NOMO-1 (cell line): ENCODE data around the gene TOMM6.
"Not testable (repeated sequence)": the region's sequence is repeated elsewhere in the genome, so short reads cannot be mapped to it uniquely, and the experiment has no call there.

Experiments
- DNase-seq, 2 experiments: peaks; one replicate each; lab custom pipeline; 2025; ENCODE audit not compliant: unreplicated experiment in 2 of 2; lab: John Stamatoyannopoulos, UW

Gene TOMM6

DNA sequence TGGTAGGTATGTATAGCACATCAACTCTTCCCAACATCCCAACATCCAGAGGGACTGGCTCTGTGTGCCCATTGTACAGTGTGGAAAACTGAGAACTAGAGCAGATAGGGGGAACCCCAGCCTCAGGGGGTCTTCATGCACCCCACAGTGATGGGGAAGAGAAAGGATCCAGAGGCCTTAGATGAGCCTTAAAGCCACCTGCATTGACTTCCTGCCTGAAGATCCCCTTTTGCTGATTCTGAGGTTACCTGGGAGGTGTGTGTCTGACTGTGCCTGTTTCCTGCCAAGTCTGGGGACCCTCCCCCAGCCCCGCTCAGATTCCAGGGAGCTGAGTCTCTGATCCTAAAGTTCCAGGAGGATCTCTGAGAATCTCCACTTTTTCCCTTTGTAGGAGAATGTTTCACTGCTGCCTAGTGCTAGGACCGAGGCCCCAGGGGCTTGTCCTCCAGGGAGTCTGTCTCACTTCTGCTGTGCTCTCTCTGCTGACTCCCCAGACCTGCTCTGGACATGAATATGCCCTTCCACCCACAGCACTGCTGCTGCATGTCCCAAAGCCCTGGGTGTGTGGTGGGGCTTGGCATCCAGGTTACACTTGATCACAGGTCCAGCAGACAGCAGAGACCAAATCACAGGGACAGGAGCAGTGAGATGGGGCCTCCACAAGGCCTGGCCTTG is 27.5 kb upstream of the TOMM6 start:
- DNase-seq, result no peak

- DNase-seq, result no peak
Measured at GRCh38 chr6:41763470-41763869, 24.0 kb upstream of the TOMM6 start.

- not testable (repeated sequence) for DNase-seq
Measured at GRCh38 chr6:41766043-41766664, 21.3 kb upstream of the TOMM6 start.

GRCh38 chr6:41767112-41767833 is 20.2 kb upstream of the TOMM6 start:
- peak; percentile 28 to 37 for DNase-seq

GRCh38 chr6:41768545-41769308 is 18.8 kb upstream of the TOMM6 start:
- DNase-seq, result no peak

- no peak for DNase-seq
Measured at GRCh38 chr6:41769376-41769775, 18.1 kb upstream of the TOMM6 start.

DNA sequence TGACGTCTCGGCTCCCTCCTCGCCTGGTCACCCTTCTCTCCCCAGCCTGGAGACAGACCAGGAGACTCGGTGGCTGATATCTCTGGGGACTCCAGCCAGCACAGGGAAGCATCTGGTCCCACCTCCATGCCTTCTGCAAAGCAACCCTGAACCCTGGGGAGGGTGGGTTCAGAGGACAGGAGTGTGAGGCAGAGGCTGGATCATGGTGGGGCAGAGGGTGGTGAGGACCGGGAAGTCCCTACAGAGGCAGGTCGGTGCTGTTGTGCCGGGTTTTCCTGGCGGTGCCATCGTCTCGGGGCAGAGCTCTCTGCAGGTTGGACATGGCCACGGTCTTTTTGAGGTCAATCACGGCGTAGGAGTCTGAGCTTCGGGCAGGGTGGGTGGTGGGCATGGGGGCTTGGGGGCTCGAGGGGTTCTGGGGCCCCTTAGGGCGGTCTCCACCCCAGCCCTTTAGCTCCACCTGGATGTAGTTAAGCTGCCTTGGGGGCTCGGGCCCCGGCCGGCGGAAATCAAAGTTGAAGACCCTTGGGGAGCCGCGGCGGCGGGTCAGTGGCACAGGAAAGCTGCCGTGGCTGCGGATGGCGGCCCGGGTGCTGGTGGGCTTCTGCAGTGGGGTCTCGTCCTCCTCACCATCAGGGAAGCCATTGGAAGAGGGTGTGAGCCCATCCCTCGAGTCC is 17.0 kb upstream of the TOMM6 start:
- no peak for DNase-seq

DNA sequence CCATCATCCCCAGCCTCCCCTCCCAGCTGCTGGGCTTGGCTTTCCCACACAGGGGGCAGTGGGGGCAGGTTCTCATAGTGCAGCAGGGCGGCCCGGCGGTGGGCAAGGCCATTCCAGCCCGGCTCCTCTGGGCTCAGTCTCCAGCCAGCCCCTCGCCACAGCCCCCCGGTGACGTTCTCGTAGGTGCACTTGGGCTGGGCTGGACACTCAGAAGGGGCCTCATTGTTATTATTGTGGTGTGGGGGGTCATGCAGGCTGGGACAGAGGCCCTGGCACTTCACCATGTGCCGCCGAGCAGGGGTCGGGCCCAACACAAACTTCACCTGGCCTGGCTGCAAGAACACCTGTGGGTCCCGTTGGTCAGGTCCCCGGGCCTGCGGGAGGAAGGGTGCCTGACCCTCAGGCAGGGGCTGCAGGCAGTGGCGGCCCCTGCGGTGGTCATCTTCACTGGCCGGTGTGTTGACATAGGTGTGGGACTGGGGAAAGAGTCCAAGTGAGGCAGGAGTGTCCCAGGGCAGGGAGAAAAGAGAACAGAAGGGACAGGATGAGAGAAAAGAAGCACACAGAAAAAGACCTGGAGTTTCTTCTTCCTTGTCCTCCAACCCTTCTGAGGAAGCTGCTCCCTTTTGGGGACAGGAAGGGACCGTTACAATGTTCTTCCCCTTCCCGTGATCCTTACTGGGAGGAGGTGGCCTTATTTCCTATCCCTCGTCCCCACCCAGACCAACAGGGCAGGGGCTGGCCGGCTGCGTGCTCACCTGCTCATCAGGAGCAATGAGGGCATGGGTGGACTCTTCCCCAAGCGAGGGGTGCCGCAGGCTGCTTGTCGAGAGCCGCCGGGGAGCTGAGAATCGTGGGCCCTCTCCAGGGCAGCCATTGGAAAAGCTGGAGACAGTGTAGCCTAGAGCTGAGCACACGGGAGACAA is 16.2 kb upstream of the TOMM6 start:
- DNase-seq, result no peak

GRCh38 chr6:41774841-41775240 is 12.7 kb upstream of the TOMM6 start:
- DNase-seq, result no peak

DNA sequence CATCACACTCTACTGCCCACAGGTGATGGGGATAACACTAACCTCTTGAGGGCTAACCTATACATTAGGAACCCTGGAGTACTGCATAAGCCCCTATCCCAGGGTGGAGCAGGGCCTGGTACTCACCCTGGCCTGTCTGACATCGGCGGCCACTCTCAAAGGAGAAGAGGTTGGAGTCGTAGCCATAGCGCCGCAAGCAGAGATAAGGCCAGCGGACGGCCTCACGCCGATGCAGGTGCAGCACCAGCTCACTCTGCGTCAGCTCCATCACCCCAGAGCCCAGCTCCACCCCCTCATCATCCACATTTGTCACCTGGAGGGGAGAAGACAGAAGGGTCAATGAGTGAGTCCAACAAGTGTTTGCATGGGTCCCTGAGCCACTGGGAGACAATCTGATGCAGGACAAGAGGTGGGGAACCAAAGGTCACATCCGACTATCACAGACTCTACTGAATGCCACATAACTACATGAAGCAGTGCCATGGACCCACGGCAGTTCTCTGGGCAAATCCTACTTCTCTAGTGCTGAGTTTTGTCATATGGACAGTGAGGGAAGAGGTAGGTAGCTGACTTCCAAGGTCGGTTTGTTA is 12.1 kb upstream of the TOMM6 start:
- DNase-seq, result no peak

DNA sequence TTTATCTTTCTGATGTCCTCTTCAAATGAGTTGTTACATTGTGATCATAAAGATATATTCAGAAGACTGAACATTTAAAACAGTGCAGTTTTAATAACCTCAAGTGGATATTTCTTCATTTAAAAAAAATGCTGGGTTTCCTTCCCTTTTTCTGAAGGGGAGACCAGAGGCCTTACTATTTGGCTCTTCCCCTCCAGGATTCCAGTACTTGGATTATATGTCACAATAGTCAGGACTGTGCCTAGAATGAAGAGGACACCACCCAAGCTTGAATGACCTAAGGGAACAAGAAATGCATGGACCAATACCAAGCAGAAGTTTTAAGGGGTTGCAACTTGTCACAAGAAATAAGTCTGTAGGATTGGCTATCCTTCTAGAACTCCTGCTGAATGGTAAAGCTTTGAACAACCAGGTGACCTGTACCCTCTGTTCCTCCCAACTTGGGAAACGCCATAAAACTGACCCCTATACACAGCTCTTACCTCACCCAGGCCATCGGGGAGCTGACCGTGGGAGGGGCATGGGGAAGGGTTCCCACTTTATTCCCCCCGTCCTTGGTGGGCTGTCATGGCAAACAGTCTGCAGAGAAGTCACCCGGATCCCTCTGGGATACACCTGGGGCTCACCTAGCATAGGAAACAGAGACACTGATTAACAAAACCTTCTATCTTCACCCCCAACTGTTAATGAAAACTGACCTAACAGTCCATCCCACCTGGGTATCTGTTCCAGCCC is 9.8 kb upstream of the TOMM6 start:
- peak; percentile 27 to 70 for DNase-seq

- no peak for DNase-seq
Measured at GRCh38 chr6:41778895-41779294, 8.6 kb upstream of the TOMM6 start.

DNA sequence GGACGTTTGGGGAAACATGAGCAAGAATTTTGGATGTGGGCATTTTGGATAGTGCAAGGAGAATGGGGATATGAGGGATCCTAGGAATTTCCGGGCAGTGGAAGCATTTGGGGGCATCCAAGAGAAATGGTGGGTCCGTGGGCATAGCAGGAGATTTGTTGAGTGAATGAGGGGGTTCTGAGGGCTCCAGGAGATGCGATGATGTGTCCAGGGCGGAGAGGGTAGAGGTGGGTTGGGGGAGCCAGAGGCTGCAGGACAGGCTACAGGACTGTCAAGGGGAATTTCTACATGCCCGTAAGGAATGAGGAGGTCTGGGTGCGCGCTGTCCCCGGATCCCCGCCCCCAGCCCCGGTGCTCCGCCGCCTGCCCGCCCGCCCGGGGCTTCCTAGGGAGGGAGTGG is 8.2 kb upstream of the TOMM6 start:
- DNase-seq, result no peak

DNA sequence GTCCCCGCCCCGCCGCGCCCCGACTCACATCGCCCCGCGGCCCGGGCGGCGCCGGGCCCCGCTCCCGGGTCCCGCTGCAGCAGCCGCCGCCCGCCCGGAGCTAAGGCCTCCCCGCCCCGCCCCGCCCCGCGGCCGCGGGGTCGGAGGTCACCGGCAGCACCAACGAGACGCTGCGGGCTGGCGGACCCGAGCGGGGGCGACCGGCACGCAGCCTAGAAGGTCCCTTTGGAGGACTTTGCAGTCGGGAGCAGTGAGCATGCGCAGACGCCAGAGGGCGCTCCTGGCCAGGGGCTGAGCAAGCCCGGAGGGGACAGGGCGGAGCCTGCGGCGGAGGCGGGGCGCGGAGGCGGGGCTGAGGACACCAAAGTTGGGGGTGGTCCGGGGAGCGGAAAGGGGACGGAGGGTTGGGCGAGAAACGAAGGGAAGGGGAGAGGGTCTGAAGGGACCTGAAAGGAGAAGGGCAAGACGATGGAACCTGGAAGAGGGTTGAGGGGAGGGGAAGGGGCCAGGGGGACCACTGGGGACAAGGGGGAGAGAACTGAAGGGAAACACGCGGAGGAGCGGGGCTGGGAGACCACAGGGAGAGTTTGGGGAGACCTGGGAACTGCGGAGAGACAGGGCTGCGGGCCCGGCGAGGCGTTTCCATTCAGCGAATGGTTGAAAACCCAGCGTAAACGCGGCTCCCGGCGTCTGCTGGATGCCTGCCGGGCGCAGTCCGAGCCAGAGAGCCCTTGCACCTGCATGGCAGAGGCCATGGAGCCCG is 7.5 kb upstream of the TOMM6 start, which contains the start of gene FRS3:
Gene FRS3 (minus strand): TSS at position 113 of the 763 bp plus-strand sequence. CDS start 2,913 bp downstream, outside the sequence.
- DNase-seq, result peak; percentile 87 to 94

GRCh38 chr6:41780551-41781365 is 6.7 kb upstream of the TOMM6 start, which contains the start of gene PRICKLE4:
Gene PRICKLE4, plus strand, starts transcription at chr6:41780782. Its CDS starts 2,692 bp downstream, at chr6:41783474.
- DNase-seq, result no peak

DNA sequence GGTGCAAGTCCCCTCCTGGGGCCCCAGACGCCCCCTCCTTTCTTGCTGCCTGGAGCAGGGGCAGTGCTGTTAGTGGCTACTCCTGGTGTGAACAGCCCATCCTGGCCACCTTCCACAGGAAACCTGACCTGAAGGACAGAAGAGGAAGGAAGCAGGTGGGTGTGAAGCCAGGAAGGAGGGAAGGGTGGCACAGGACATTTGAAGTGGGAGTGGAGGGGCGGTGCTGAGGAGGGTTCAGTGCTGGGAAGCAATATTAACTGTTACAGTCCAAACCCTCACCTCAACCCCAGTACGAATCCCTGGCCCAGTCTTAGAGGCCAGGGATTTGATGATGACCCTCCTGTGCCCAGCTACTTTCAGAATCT is 6.1 kb upstream of the TOMM6 start:
- no peak for DNase-seq
